Gastrocnemius medialis (tissue), 4 donors: ENCODE results near the gene TUBB6.

Source experiments
- POLR2A ChIP-seq, 2 donors: fragments of 450-650 bp; IDR thresholded peaks; one replicate each; pipeline ENCODE4 v1.6.1; 2017; ENCODE audit warnings: antibody characterized with exemption in 2 of 2, mild to moderate bottlenecking in 2 of 2, moderate library complexity in 2 of 2
- TF ChIP-seq, protein P1 (sequence below), 5 experiments: fragments of 450-650 bp in 3 of 5; fragments of 200-600 bp in 2 of 5; sonication (generic) in 2 of 5; IDR thresholded peaks in 4 of 5; conservative IDR thresholded peaks in 1 of 5; 1 replicate in 4 of 5; 2 replicates in 1 of 5; pipeline ENCODE4 v1.5.1; 2016 to 2019; ENCODE audit warnings: antibody characterized with exemption in 5 of 5, mild to moderate bottlenecking in 3 of 5, moderate library complexity in 3 of 5

- TF ChIP-seq, protein P1, sequence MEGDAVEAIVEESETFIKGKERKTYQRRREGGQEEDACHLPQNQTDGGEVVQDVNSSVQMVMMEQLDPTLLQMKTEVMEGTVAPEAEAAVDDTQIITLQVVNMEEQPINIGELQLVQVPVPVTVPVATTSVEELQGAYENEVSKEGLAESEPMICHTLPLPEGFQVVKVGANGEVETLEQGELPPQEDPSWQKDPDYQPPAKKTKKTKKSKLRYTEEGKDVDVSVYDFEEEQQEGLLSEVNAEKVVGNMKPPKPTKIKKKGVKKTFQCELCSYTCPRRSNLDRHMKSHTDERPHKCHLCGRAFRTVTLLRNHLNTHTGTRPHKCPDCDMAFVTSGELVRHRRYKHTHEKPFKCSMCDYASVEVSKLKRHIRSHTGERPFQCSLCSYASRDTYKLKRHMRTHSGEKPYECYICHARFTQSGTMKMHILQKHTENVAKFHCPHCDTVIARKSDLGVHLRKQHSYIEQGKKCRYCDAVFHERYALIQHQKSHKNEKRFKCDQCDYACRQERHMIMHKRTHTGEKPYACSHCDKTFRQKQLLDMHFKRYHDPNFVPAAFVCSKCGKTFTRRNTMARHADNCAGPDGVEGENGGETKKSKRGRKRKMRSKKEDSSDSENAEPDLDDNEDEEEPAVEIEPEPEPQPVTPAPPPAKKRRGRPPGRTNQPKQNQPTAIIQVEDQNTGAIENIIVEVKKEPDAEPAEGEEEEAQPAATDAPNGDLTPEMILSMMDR (IDR thresholded peaks at IDR 0.05 in 4 of 5, conservative IDR thresholded peaks at IDR 0.05 in 1 of 5): no peak
- peak in 1 of 2 donors; percentile 51 for TF ChIP-seq POLR2A (IDR thresholded peaks at IDR 0.05)
These were observed 502 bp downstream of the TUBB6 start for GRCh38 chr18:12308386-12309100.
